ENCODE data around the gene GON4L. TPM values are rescaled to one million over a fixed set of nuclear protein-coding genes. Genes with fewer than 3 reads are reported as not detected.

GON4L gene, protein sequence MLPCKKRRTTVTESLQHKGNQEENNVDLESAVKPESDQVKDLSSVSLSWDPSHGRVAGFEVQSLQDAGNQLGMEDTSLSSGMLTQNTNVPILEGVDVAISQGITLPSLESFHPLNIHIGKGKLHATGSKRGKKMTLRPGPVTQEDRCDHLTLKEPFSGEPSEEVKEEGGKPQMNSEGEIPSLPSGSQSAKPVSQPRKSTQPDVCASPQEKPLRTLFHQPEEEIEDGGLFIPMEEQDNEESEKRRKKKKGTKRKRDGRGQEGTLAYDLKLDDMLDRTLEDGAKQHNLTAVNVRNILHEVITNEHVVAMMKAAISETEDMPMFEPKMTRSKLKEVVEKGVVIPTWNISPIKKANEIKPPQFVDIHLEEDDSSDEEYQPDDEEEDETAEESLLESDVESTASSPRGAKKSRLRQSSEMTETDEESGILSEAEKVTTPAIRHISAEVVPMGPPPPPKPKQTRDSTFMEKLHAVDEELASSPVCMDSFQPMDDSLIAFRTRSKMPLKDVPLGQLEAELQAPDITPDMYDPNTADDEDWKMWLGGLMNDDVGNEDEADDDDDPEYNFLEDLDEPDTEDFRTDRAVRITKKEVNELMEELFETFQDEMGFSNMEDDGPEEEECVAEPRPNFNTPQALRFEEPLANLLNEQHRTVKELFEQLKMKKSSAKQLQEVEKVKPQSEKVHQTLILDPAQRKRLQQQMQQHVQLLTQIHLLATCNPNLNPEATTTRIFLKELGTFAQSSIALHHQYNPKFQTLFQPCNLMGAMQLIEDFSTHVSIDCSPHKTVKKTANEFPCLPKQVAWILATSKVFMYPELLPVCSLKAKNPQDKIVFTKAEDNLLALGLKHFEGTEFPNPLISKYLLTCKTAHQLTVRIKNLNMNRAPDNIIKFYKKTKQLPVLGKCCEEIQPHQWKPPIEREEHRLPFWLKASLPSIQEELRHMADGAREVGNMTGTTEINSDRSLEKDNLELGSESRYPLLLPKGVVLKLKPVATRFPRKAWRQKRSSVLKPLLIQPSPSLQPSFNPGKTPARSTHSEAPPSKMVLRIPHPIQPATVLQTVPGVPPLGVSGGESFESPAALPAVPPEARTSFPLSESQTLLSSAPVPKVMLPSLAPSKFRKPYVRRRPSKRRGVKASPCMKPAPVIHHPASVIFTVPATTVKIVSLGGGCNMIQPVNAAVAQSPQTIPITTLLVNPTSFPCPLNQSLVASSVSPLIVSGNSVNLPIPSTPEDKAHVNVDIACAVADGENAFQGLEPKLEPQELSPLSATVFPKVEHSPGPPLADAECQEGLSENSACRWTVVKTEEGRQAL (N-terminal part only)
- 13.9 and 22.7 TPM in 2 replicates for total RNA-seq

DNA sequence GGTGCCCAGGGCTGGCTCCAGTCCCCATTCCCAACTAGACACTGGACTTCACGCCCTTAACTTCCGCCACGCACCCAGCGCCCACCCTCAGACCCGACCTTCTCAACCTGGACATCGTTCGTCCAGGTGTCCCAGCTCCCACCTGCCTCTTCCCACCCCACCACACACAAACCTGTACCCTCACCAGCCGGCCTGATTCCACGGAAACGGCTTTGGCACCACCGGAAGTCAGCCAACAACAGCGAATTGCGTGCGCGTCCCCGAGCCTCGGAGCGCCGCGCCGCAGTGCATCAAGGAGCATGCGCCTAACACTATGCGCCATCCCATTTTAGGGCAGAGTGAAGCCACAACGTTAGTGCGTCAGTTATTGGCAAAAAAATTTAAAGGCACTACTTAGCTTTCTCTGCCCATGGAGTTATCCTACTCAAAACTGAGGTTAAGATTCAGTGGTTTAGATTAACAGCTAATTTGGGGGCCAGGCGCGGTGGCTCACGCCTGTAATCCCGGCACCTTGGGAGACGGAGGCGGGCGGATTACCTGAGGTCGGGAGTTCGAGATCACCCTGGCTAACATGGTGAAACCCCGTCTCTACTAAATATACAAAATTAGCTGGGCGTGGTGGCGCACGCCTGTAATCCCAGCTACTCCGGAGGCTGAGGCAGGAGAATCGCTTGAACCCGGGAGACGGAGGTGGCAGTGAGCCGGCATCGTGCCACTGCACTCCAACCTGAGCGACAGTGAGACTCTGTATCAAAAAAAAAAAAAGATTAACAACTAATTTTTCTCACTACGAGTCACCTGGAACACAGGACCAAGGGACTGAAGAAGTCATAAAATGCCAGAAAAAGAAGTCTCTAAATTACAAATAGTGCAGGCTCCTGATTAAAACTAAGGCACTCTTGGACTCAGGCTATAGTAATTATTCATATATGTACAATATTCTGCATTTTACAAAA, at the start of gene GON4L:
Gene GON4L (minus strand): TSS at position 240 of the 956 bp plus-strand sequence. CDS start 3,434 bp downstream, outside the sequence.
- no peak for DNase-seq (ENCODE audit: low read depth)
- TF ChIP-seq, protein P1, sequence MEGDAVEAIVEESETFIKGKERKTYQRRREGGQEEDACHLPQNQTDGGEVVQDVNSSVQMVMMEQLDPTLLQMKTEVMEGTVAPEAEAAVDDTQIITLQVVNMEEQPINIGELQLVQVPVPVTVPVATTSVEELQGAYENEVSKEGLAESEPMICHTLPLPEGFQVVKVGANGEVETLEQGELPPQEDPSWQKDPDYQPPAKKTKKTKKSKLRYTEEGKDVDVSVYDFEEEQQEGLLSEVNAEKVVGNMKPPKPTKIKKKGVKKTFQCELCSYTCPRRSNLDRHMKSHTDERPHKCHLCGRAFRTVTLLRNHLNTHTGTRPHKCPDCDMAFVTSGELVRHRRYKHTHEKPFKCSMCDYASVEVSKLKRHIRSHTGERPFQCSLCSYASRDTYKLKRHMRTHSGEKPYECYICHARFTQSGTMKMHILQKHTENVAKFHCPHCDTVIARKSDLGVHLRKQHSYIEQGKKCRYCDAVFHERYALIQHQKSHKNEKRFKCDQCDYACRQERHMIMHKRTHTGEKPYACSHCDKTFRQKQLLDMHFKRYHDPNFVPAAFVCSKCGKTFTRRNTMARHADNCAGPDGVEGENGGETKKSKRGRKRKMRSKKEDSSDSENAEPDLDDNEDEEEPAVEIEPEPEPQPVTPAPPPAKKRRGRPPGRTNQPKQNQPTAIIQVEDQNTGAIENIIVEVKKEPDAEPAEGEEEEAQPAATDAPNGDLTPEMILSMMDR (conservative IDR thresholded peaks at IDR 0.05; ENCODE audit: low read depth, low read length) = no peak
- peak within 1 kb of the TSS; percentile 90 for H3K4me3 ChIP-seq (ENCODE audit: low read depth, low read length)

DNA sequence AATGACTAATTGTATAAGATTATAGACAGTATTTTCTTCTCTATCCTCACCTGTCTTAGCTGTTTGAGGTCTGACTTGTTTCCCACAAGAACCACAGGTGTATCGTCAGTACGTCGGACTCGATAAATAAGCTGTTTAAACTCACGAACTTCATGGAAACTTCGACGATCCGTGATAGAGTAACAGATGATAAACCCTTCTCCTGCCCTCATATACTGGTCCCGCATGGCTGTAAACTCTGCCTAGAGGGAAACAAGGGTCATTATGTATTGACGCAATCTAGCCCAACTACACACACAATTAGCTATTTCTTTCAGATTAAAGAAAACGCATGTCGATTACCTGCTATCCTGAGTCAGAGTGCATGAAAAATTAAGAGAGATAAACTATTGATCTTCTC, 47.2 kb upstream of the GON4L start:
- no peak for DNase-seq (ENCODE audit: low read depth)

DNA sequence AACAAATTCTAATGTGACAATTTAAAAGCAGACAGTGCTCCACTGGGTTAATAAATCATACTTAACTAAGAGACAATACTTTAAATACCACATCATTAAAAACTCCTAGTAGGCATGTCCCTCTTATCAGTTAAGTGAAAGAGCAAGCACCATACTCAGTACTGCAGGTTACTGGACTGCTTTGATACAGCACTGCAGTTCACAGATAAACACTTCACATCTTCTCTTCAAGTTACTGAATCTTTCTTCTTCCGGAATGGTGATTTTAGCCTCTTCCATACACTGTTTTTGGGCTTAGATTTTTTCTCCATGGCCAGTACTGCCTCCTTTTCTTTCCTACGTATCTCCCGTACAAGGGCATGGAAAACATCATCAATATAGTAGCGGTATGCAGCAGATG, 43.1 kb upstream of the GON4L start:
- no peak overlapping the region for H3K4me3 ChIP-seq (ENCODE audit: low read depth, low read length)
- DNase-seq (ENCODE audit: low read depth) = no peak
- TF ChIP-seq, protein P1 (conservative IDR thresholded peaks at IDR 0.05; ENCODE audit: low read depth, low read length) = no peak

More for the DNA sequence above, 47.2 kb upstream of the GON4L start:
- TF ChIP-seq, protein P1 (conservative IDR thresholded peaks at IDR 0.05; ENCODE audit: low read depth, low read length) = no peak
- no peak overlapping the region for H3K4me3 ChIP-seq (ENCODE audit: low read depth, low read length)

DNA sequence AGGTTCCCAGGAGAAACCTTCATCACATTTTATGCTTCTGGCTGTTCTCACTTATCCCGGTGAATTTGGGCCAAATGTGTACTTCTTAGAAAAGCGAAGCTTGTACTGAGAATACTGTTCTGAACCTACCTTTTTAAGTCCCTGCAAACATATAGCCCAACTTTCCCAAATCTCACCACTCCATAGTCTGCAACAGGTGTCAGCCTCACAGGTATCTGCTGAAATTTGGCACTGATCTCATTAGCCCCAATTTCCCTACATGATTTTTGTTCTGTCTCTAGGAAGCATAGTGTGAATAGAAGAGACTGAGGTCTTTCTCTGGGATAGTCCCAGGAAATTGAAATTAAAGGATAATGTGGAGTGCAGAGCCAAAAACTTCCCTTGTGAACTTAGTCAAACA, 42.7 kb upstream of the GON4L start:
- no peak for DNase-seq (ENCODE audit: low read depth)
- H3K4me3 ChIP-seq (ENCODE audit: low read depth, low read length) = no peak overlapping the region
- TF ChIP-seq, protein P1 (conservative IDR thresholded peaks at IDR 0.05; ENCODE audit: low read depth, low read length) = no peak

DNA sequence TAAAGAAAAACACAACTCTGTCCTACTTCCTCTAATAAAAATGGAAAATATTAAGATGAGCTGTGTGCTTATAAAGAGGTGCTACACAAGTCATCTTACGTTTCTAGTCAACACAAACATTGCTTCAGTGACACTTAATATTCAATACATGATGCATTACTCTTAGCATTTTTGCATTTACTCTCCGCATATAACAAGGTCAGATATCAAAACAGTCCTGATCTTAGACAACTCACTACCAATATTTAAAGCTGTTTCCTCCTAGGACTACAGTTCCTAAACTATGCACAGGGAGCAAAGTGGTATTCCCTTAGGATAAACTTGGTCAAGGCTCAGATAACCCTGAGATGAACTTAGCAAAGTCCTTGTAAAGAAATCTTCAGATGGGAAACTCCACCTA, 41.9 kb upstream of the GON4L start:
- no peak overlapping the region for H3K4me3 ChIP-seq (ENCODE audit: low read depth, low read length)
- DNase-seq (ENCODE audit: low read depth) = no peak
- TF ChIP-seq, protein P1 (conservative IDR thresholded peaks at IDR 0.05; ENCODE audit: low read depth, low read length) = no peak
